ENCODE measurements around the gene PCLAF. TPM values are rescaled to one million over a fixed set of nuclear protein-coding genes. Genes with fewer than 3 reads are reported as not detected.
"Not testable (repeated sequence)": the region's sequence is repeated elsewhere in the genome, so short reads cannot be mapped to it uniquely, and the experiment has no call there.

PCLAF gene
- total RNA-seq, 4 donors from 2014 or later: 4.2 to 41.4 (median 23.1) TPM

- TF ChIP-seq CTCF (IDR thresholded peaks at IDR 0.05) (no peak), POLR2A (IDR thresholded peaks at IDR 0.05) (no peak)
- Histone ChIP-seq H3K4me3 (peak overlapping the region; percentile 68 to 80 (median 72)), H3K27me3 (no peaks in the 10 kb centered on the region), H3K9me3 (no peaks in the 10 kb centered on the region), H3K27ac (peak overlapping the region; percentile 79 to 89 (median 81)), H3K4me1 (peaks cover 3 to 30% (median 11%) of the 10 kb centered on the region in 3 donors), H3K36me3 (peaks cover 0 to 7% (median 0%) of the 10 kb centered on the region in 3 donors)
- intact Hi-C loops (cut with DNase I): loop anchor here (10.0 kb wide), 2 partner anchors 140 to 200 kb away; partner anchors contain the start of gene SNX22
- 17 to 21% methylated on average over 5 of the region's 5 CpGs for WGBS, 2 donors
- DNase-seq: no peak
Measured at GRCh38 chr15:64354688-64355344, 26.4 kb downstream of the PCLAF start.

- TF ChIP-seq POLR2A (IDR thresholded peaks at IDR 0.05) (no peak), CTCF (IDR thresholded peaks at IDR 0.05) (no peak)
- H3K27me3 ChIP-seq: no peaks in the 10 kb centered on the region
- H3K9me3 ChIP-seq: no peaks in the 10 kb centered on the region
- peaks cover 3 to 21% (median 6%) of the 10 kb centered on the region in 3 donors for H3K4me1 ChIP-seq
- 72 to 86% methylated on average over 7 of the region's 7 CpGs for WGBS, 2 donors
- no peak for DNase-seq
- H3K27ac ChIP-seq: no peak overlapping the region
- intact Hi-C loops (cut with DNase I): loop anchor here (10.0 kb wide), 2 partner anchors 136 to 196 kb away; partner anchors contain the start of gene SNX22
- no peak overlapping the region for H3K4me3 ChIP-seq
- peaks cover 0 to 24% (median 0%) of the 10 kb centered on the region in 3 donors for H3K36me3 ChIP-seq
Measured at GRCh38 chr15:64351265-64351664, 30.0 kb downstream of the PCLAF start.

- no peak overlapping the region for H3K4me3 ChIP-seq
- no peak for DNase-seq
- TF ChIP-seq CTCF (IDR thresholded peaks at IDR 0.05) (no peak), POLR2A (IDR thresholded peaks at IDR 0.05) (no peak)
- H3K27ac ChIP-seq: no peak overlapping the region
- WGBS, 2 donors: 100% methylated on average over 2 of the region's 2 CpGs; no CpG with 5 or more reads in 1 of the 2 donors
- intact Hi-C loops (cut with DNase I): no loop called here
- peaks cover 0 to 12% (median 2%) of the 10 kb centered on the region in 3 donors for H3K4me1 ChIP-seq
- H3K9me3 ChIP-seq: no peaks in the 10 kb centered on the region
- peaks cover 0 to 24% (median 0%) of the 10 kb centered on the region in 3 donors for H3K36me3 ChIP-seq
- no peaks in the 10 kb centered on the region for H3K27me3 ChIP-seq
Measured at GRCh38 chr15:64349375-64349774, 31.9 kb downstream of the PCLAF start.

- H3K4me1 ChIP-seq: peaks cover 0 to 6% (median 0%) of the 10 kb centered on the region in 3 donors
- H3K9me3 ChIP-seq: no peaks in the 10 kb centered on the region
- TF ChIP-seq CTCF (IDR thresholded peaks at IDR 0.05) (no peak), POLR2A (IDR thresholded peaks at IDR 0.05) (no peak)
- H3K27ac ChIP-seq: no peak overlapping the region
- 76 to 88% methylated on average over 1 of the region's 1 CpG for WGBS, 2 donors
- H3K27me3 ChIP-seq: no peaks in the 10 kb centered on the region
- no peak overlapping the region for H3K4me3 ChIP-seq
- peaks cover 0 to 17% (median 0%) of the 10 kb centered on the region in 3 donors for H3K36me3 ChIP-seq
- no peak for DNase-seq
- intact Hi-C loops (cut with DNase I): no loop called here
Measured at GRCh38 chr15:64348455-64348854, 32.8 kb downstream of the PCLAF start.

GRCh38 chr15:64346242-64346641, 35.0 kb downstream of the PCLAF start:
- H3K4me3 ChIP-seq; H3K27me3 ChIP-seq; intact Hi-C loops (cut with DNase I); H3K27ac ChIP-seq; H3K4me1 ChIP-seq; DNase-seq; H3K9me3 ChIP-seq: not testable (repeated sequence)
- 93% methylated on average over 6 of the region's 6 CpGs for WGBS, 2 donors
- peaks cover 0 to 29% (median 0%) of the 10 kb centered on the region in 3 donors for H3K36me3 ChIP-seq

Data from esophagus squamous epithelium (tissue), 5 donors.